ENCODE measurements around the gene DENND1A. TPM values are rescaled to one million over a fixed set of nuclear protein-coding genes. Genes with fewer than 3 reads are reported as not detected.

DENND1A gene
- total RNA-seq, 1 donor from 2014 or later, result 24.0 TPM

- DNase-seq, result no peak
Observed at GRCh38 chr9:123680352-123680751, 249.6 kb downstream of the DENND1A start.

- DNase-seq, result peak; percentile 54
Observed at GRCh38 chr9:123679330-123679987, 250.5 kb downstream of the DENND1A start.

GRCh38 chr9:123678878-123679329 is 251.0 kb downstream of the DENND1A start:
- peak; percentile 27 for DNase-seq

GRCh38 chr9:123678038-123678877 is 251.7 kb downstream of the DENND1A start:
- DNase-seq, result peak; percentile 37

- no peak for DNase-seq
Observed at GRCh38 chr9:123676869-123677268, 253.1 kb downstream of the DENND1A start.

GRCh38 chr9:123669346-123669745 is 260.6 kb downstream of the DENND1A start:
- no peak for DNase-seq

- no peak for DNase-seq
Observed at GRCh38 chr9:123663529-123663928, 266.4 kb downstream of the DENND1A start.

GRCh38 chr9:123662057-123662776 is 267.7 kb downstream of the DENND1A start:
- DNase-seq, result no peak

- no peak for DNase-seq
Observed at GRCh38 chr9:123660691-123661466, 269.0 kb downstream of the DENND1A start.

- DNase-seq, result no peak
Observed at GRCh38 chr9:123659358-123659757, 270.6 kb downstream of the DENND1A start.

GRCh38 chr9:123658792-123659191 is 271.1 kb downstream of the DENND1A start:
- no peak for DNase-seq

- DNase-seq, result no peak
Observed at GRCh38 chr9:123657941-123658340, 272.0 kb downstream of the DENND1A start.

- no peak for DNase-seq
Observed at GRCh38 chr9:123657099-123657498, 272.8 kb downstream of the DENND1A start.

- no peak for DNase-seq
Observed at GRCh38 chr9:123656565-123656964, 273.4 kb downstream of the DENND1A start.

GRCh38 chr9:123655681-123656423 is 274.1 kb downstream of the DENND1A start:
- no peak for DNase-seq

- no peak for DNase-seq
Observed at GRCh38 chr9:123654994-123655637, 274.8 kb downstream of the DENND1A start.

GRCh38 chr9:123654218-123654993 is 275.5 kb downstream of the DENND1A start:
- DNase-seq, result no peak

GRCh38 chr9:123652416-123652815 is 277.5 kb downstream of the DENND1A start:
- no peak for DNase-seq

- DNase-seq, result no peak
Observed at GRCh38 chr9:123651871-123652270, 278.1 kb downstream of the DENND1A start.

GRCh38 chr9:123651273-123651672 is 278.7 kb downstream of the DENND1A start:
- DNase-seq, result no peak
